HepG2 (cell line): ENCODE data around the gene RRN3. TPM values are rescaled to one million over a fixed set of nuclear protein-coding genes. Genes with fewer than 3 reads are reported as not detected.

Experiments used
- ATAC-seq: fragments of 200-7000 bp; cut with Tn5 transposase; 3 replicates; pipeline ENCODE4 v1.9.1; 2020; ENCODE audit warnings: mild to moderate bottlenecking, moderate library complexity
- BruUV-seq: library from RNA; stranded (reverse); fragments of 400-500 nt; replicated peaks from 2 replicates; lab custom pipeline; 2021; lab: Mats Ljungman, UMichigan
- CTCF ChIA-PET: fragments of 300-600 bp; formaldehyde crosslinking; extraction: SDS; loops from one replicate; lab custom pipeline; 2021; ENCODE audit warnings: low total read pairs, inconsistent platforms, low intra/inter-chr PET ratio; lab: Yijun Ruan, JAX
- POLR2A ChIA-PET: fragments of 350-600 bp; sonication (Branson Sonifier 250); formaldehyde crosslinking; loops from one replicate; lab custom pipeline; 2020; ENCODE audit warnings: antibody characterized with exemption, inconsistent platforms; lab: Yijun Ruan, JAX
- DNase-seq: peaks from one replicate; pipeline ENCODE4 v3.0.0-alpha.2; 2015; ENCODE audit warnings: low spot score
- FAIRE-seq: peaks from 3 replicates; lab custom pipeline; 2011; peaks lifted over from hg19 to GRCh38; lab: Jason Lieb, UNC
- H2AFZ ChIP-seq: one replicate; pipeline ENCODE4 v1.6.1; 2011; ENCODE audit warnings: low read length, inconsistent platforms
- H3K27ac ChIP-seq: fragments of 300-600 bp; 3 replicates; pipeline ENCODE4 v1.8.0; 2011; ENCODE audit warnings: mixed run types, mild to moderate bottlenecking, mixed read lengths, low read length, inconsistent platforms; ENCODE audit not compliant: insufficient read depth; ENCODE audit errors: extremely low read length
- H3K27me3 ChIP-seq, 2 experiments: fragments of 200-600 bp in 1 of 2; 2 replicates in 1 of 2; 3 replicates in 1 of 2; pipeline versions ENCODE4 v1.6.0 to v1.8.0; 2011; ENCODE audit warnings: low read length in 2 of 2, mild to moderate bottlenecking in 2 of 2, moderate library complexity in 2 of 2, inconsistent platforms in 1 of 2; ENCODE audit not compliant: insufficient read depth in 2 of 2, control insufficient read depth in 1 of 2
- H3K36me3 ChIP-seq, 2 experiments: fragments of 200-600 bp in 1 of 2; replicated peaks in 1 of 2; 2 replicates in 1 of 2; 3 replicates in 1 of 2; pipeline versions ENCODE4 v1.5.1 to v1.8.0; 2011; ENCODE audit warnings: low read length in 2 of 2, inconsistent platforms in 1 of 2; ENCODE audit not compliant: insufficient read depth in 2 of 2, control insufficient read depth in 1 of 2
- H3K4me1 ChIP-seq: 2 replicates; pipeline ENCODE4 v1.5.1; 2012; ENCODE audit warnings: low read length, inconsistent platforms; ENCODE audit not compliant: insufficient read depth
- H3K4me2 ChIP-seq: 2 replicates; pipeline ENCODE4 v1.6.0; 2011; ENCODE audit warnings: low read depth, low read length, inconsistent platforms
- H3K4me3 ChIP-seq, 3 experiments: fragments of 200-600 bp in 1 of 3; sonication (generic), shearing (Covaris generic) in 1 of 3; replicated peaks in 1 of 3; 2 replicates each; pipeline ENCODE4 v1.5.1; 2011 to 2016; ENCODE audit warnings: low read length in 3 of 3, inconsistent platforms in 2 of 3, low read depth in 2 of 3, mild to moderate bottlenecking in 2 of 3, control low read depth in 1 of 3, mixed read lengths in 1 of 3; ENCODE audit not compliant: insufficient read depth in 1 of 3
- H3K79me2 ChIP-seq: one replicate; pipeline ENCODE4 v1.6.1; 2011; ENCODE audit warnings: low read length, inconsistent platforms; ENCODE audit not compliant: insufficient read depth
- H3K9ac ChIP-seq: 2 replicates; pipeline ENCODE4 v1.6.0; 2011; ENCODE audit warnings: mild to moderate bottlenecking, low read depth, low read length, inconsistent platforms; ENCODE audit not compliant: insufficient read depth
- H3K9me3 ChIP-seq: 2 replicates; pipeline ENCODE4 v1.5.1; 2012; ENCODE audit warnings: mild to moderate bottlenecking, low read length
- H4K20me1 ChIP-seq: 2 replicates; pipeline ENCODE4 v1.6.0; 2011; ENCODE audit warnings: inconsistent platforms, mild to moderate bottlenecking, low read length, moderate library complexity; ENCODE audit not compliant: insufficient read depth
- AGO2 ChIP-seq: fragments of 200-400 bp; formaldehyde crosslinking; optimal IDR thresholded peaks from 2 replicates; pipeline ENCODE3; 2017; ENCODE audit warnings: mild to moderate bottlenecking, low read depth, low read length, moderate library complexity
- FOXA1 ChIP-seq, 2 experiments: fragments of 450-650 bp in 1 of 2; sonication (generic) in 1 of 2; formaldehyde crosslinking in 1 of 2; IDR thresholded peaks; 2 replicates each; pipeline versions ENCODE4 v1.4.0 to v1.6.1; 2016 to 2020; ENCODE audit warnings: missing genetic modification reagents in 1 of 2
- HDAC6 ChIP-seq: fragments of 200-600 bp; sonication (generic); IDR thresholded peaks from 2 replicates; pipeline ENCODE4 v1.7.0; 2017; ENCODE audit warnings: mild to moderate bottlenecking, antibody characterized with exemption, low read length, low read depth
- KLF16 ChIP-seq, 2 experiments: sonication (generic) in 1 of 2; formaldehyde crosslinking in 1 of 2; IDR thresholded peaks; 2 replicates each; pipeline versions ENCODE4 v1.6.1 to v1.8.0; 2016 to 2023; ENCODE audit warnings: missing genetic modification reagents in 2 of 2, missing compliant biosample characterization in 1 of 2
- MATR3 ChIP-seq: sonication (generic); formaldehyde crosslinking; IDR thresholded peaks from 2 replicates; pipeline ENCODE4 v1.4.0; 2020; ENCODE audit warnings: missing genetic modification reagents
- RBM22 ChIP-seq: fragments of 200-400 bp; formaldehyde crosslinking; optimal IDR thresholded peaks from 2 replicates; pipeline ENCODE3; 2017; ENCODE audit warnings: mild to moderate bottlenecking, low read length, moderate library complexity
- SKI ChIP-seq: fragments of 450-650 bp; IDR thresholded peaks from one replicate; pipeline ENCODE4 v1.6.1; 2018; ENCODE audit warnings: mild to moderate bottlenecking; ENCODE audit not compliant: partially characterized antibody
- ZNF580 ChIP-seq: IDR thresholded peaks from 2 replicates; pipeline ENCODE4 v1.6.1; 2016; ENCODE audit warnings: low read depth, borderline replicate concordance
- ZNF780A ChIP-seq: sonication (generic); formaldehyde crosslinking; IDR thresholded peaks from 2 replicates; pipeline ENCODE4 v1.8.0; 2022; ENCODE audit warnings: mild to moderate bottlenecking, missing genetic modification reagents, moderate library complexity
- WGBS: methylation state at CpG from one replicate; pipeline ENCODE4 v1.1.6; 2017; ENCODE audit warnings: low lambda C conversion rate; 5-methylcytosine and 5-hydroxymethylcytosine counted together
- in situ Hi-C: cut with HindIII; loops from 2 replicates; pipeline ENCODE4 v1.10.0; 2017; ENCODE audit warnings: low pct_unique_long_range_greater_than_20kb; ENCODE audit not compliant: extremely low pct_ligation_motif_present
- intact Hi-C: fragments of 100-400 bp; cut with micrococcal nuclease; formaldehyde crosslinking; loops from one replicate; pipeline ENCODE4 v1.10.0; 2022; ENCODE audit not compliant: unreplicated experiment
- polyA plus RNA-seq, 8 experiments: library from polyadenylated mRNA; depleted of rRNA in 3 of 8; stranded (reverse) in 7 of 8; unstranded in 1 of 8; fragments of >200 nt; fragmentation: Illumina TruSeq in 4 of 8; extraction: Trizol in 4 of 8; gene quantifications; 2 replicates each; pipeline versions ENCODE4 v1.2.1 to v1.2.3, GENCODE V29; 2011 to 2016; ENCODE audit warnings: low read depth in 4 of 8, missing spikeins in 1 of 8, mixed read lengths in 1 of 8; ENCODE audit not compliant: insufficient read depth in 1 of 8
- total RNA-seq, 5 experiments: library from RNA; depleted of rRNA; stranded (reverse); fragments of >200 nt; fragmentation: Illumina TruSeq; extraction: Trizol; gene quantifications; 2 replicates each; pipeline ENCODE4 v1.2.3, GENCODE V29; 2016; ENCODE audit warnings: low read depth in 1 of 5
- TF ChIP-seq, protein P1 (sequence below): sonication (generic); formaldehyde crosslinking; IDR thresholded peaks from 2 replicates; pipeline ENCODE4 v1.5.1; 2020; ENCODE audit warnings: mild to moderate bottlenecking, missing genetic modification reagents, moderate library complexity
- TF ChIP-seq, protein P2 (sequence below): sonication (generic); formaldehyde crosslinking; IDR thresholded peaks from 2 replicates; pipeline ENCODE4 v1.4.0; 2020; ENCODE audit warnings: missing genetic modification reagents
- TF ChIP-seq, protein P3 (sequence below): IDR thresholded peaks from 2 replicates; pipeline ENCODE4 v1.6.1; 2018; ENCODE audit warnings: missing genetic modification reagents, mild to moderate bottlenecking, missing compliant biosample characterization

Gene RRN3
- total and polyA plus RNA-seq, 2 of the 13 experiments (the other 11 are each of a cell fraction or from before 2014, with no cell fraction given), result 45.8 to 67.0 TPM

- TF ChIP-seq, protein P1, sequence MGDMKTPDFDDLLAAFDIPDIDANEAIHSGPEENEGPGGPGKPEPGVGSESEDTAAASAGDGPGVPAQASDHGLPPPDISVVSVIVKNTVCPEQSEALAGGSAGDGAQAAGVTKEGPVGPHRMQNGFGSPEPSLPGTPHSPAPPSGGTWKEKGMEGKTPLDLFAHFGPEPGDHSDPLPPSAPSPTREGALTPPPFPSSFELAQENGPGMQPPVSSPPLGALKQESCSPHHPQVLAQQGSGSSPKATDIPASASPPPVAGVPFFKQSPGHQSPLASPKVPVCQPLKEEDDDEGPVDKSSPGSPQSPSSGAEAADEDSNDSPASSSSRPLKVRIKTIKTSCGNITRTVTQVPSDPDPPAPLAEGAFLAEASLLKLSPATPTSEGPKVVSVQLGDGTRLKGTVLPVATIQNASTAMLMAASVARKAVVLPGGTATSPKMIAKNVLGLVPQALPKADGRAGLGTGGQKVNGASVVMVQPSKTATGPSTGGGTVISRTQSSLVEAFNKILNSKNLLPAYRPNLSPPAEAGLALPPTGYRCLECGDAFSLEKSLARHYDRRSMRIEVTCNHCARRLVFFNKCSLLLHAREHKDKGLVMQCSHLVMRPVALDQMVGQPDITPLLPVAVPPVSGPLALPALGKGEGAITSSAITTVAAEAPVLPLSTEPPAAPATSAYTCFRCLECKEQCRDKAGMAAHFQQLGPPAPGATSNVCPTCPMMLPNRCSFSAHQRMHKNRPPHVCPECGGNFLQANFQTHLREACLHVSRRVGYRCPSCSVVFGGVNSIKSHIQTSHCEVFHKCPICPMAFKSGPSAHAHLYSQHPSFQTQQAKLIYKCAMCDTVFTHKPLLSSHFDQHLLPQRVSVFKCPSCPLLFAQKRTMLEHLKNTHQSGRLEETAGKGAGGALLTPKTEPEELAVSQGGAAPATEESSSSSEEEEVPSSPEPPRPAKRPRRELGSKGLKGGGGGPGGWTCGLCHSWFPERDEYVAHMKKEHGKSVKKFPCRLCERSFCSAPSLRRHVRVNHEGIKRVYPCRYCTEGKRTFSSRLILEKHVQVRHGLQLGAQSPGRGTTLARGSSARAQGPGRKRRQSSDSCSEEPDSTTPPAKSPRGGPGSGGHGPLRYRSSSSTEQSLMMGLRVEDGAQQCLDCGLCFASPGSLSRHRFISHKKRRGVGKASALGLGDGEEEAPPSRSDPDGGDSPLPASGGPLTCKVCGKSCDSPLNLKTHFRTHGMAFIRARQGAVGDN (CRISPR knock-in tag), result peak; percentile 50
- TF ChIP-seq, protein P2, sequence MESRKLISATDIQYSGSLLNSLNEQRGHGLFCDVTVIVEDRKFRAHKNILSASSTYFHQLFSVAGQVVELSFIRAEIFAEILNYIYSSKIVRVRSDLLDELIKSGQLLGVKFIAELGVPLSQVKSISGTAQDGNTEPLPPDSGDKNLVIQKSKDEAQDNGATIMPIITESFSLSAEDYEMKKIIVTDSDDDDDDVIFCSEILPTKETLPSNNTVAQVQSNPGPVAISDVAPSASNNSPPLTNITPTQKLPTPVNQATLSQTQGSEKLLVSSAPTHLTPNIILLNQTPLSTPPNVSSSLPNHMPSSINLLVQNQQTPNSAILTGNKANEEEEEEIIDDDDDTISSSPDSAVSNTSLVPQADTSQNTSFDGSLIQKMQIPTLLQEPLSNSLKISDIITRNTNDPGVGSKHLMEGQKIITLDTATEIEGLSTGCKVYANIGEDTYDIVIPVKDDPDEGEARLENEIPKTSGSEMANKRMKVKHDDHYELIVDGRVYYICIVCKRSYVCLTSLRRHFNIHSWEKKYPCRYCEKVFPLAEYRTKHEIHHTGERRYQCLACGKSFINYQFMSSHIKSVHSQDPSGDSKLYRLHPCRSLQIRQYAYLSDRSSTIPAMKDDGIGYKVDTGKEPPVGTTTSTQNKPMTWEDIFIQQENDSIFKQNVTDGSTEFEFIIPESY (CRISPR knock-in tag), result peak; percentile 88
- TF ChIP-seq, all 625 proteins: peak for 14
These were observed 52.6 kb downstream of the RRN3 start (continued) for GRCh38 chr16:15041271-15042004.

- H3K9ac ChIP-seq, result no peak overlapping the region
- no peaks in the 10 kb centered on the region for H4K20me1 ChIP-seq
- H3K4me2 ChIP-seq, result no peak overlapping the region
- no peaks in the 10 kb centered on the region for H3K27me3 ChIP-seq
- no TSS peak for BruUV-seq
- no peaks in the 10 kb centered on the region for H3K79me2 ChIP-seq
- H3K4me1 ChIP-seq, result no peaks in the 10 kb centered on the region
- TF ChIP-seq, protein P3, sequence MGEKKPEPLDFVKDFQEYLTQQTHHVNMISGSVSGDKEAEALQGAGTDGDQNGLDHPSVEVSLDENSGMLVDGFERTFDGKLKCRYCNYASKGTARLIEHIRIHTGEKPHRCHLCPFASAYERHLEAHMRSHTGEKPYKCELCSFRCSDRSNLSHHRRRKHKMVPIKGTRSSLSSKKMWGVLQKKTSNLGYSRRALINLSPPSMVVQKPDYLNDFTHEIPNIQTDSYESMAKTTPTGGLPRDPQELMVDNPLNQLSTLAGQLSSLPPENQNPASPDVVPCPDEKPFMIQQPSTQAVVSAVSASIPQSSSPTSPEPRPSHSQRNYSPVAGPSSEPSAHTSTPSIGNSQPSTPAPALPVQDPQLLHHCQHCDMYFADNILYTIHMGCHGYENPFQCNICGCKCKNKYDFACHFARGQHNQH (CRISPR knock-in tag), result no peak
- TF ChIP-seq ZNF780A (CRISPR knock-in tag) (no peak), ZNF580 (no peak), SKI (no peak), FOXA1 (IDR thresholded peaks at IDR 0.05) (no peak), FOXA1 (CRISPR knock-in tag; IDR thresholded peaks at IDR 0.05) (no peak), RBM22 (peak; percentile 67), MATR3 (CRISPR knock-in tag) (no peak), AGO2 (peak; percentile 24), KLF16 (CRISPR knock-in tag; IDR thresholded peaks at IDR 0.05) (no peak), HDAC6 (no peak)
- TF ChIP-seq, all 625 proteins: peak for 2
- CTCF ChIA-PET, result no interaction called here
- H2AFZ ChIP-seq, result no peak overlapping the region
- 96% methylated on average over 9 of the region's 9 CpGs for WGBS
- DNase-seq (no peak), FAIRE-seq (no peak), ATAC-seq (no peak)
- H3K9me3 ChIP-seq, result no peaks in the 10 kb centered on the region
- in situ Hi-C loops (no loop called here), intact Hi-C loops (no loop called here)
- H3K27ac ChIP-seq, result no peak overlapping the region
- POLR2A ChIA-PET, result no interaction called here
- peaks cover 53 to 80% of the 10 kb centered on the region in 2 experiments for H3K36me3 ChIP-seq
- H3K4me3 ChIP-seq, result no peak overlapping the region
These were observed 55.4 kb downstream of the RRN3 start for GRCh38 chr16:15038689-15039088.
